Parathyroid adenoma (tissue), 2 donors: ENCODE results near the gene PLCXD3.

Experiments
- H2AFZ ChIP-seq: fragments of 300-600 bp; sonication (generic); one replicate; pipeline ENCODE4 v1.7.0; 2017; ENCODE audit warnings: antibody characterized with exemption, mild to moderate bottlenecking
- H3K27ac ChIP-seq: fragments of 300-600 bp; sonication (generic); one replicate; pipeline ENCODE4 v1.7.0; 2017
- H3K27me3 ChIP-seq: fragments of 300-600 bp; sonication (generic); one replicate; pipeline ENCODE4 v1.7.0; 2017; ENCODE audit warnings: low read length; ENCODE audit not compliant: control insufficient read depth, insufficient read depth
- H3K36me3 ChIP-seq: fragments of 300-600 bp; sonication (generic); one replicate; pipeline ENCODE4 v1.7.0; 2017; ENCODE audit warnings: low read length; ENCODE audit not compliant: control insufficient read depth, insufficient read depth
- H3K4me1 ChIP-seq: fragments of 300-600 bp; sonication (generic); one replicate; pipeline ENCODE4 v1.7.0; 2017; ENCODE audit warnings: control low read depth
- H3K4me2 ChIP-seq: fragments of 300-600 bp; sonication (generic); one replicate; pipeline ENCODE4 v1.7.0; 2017; ENCODE audit warnings: low read length
- H3K4me3 ChIP-seq: fragments of 300-600 bp; sonication (generic); one replicate; pipeline ENCODE4 v1.7.0; 2017; ENCODE audit warnings: low read depth, low read length
- H3K79me2 ChIP-seq: fragments of 300-600 bp; sonication (generic); one replicate; pipeline ENCODE4 v1.7.0; 2017; ENCODE audit warnings: control low read depth
- H3K9ac ChIP-seq: fragments of 300-600 bp; sonication (generic); one replicate; pipeline ENCODE4 v1.7.0; 2017; ENCODE audit warnings: mild to moderate bottlenecking
- H3K9me3 ChIP-seq: fragments of 300-600 bp; sonication (generic); one replicate; pipeline ENCODE4 v1.7.0; 2017; ENCODE audit warnings: low read length; ENCODE audit not compliant: control insufficient read depth
- CTCF ChIP-seq: fragments of 300-600 bp; sonication (generic); IDR thresholded peaks from one replicate; pipeline ENCODE4 v1.7.0; 2017; ENCODE audit warnings: antibody characterized with exemption, mild to moderate bottlenecking
- donor health status: primary hyperparathyroidism.

PLCXD3 gene

GRCh38 chr5:41349846-41350245 is 160.6 kb downstream of the PLCXD3 start:
- Histone ChIP-seq H3K9me3 (no peaks in the 10 kb centered on the region), H3K9ac (no peak overlapping the region), H3K79me2 (no peaks in the 10 kb centered on the region), H3K36me3 (no peaks in the 10 kb centered on the region), H3K27ac (no peak overlapping the region), H2AFZ (no peak overlapping the region), H3K27me3 (no peaks in the 10 kb centered on the region), H3K4me1 (no peaks in the 10 kb centered on the region), H3K4me2 (no peak overlapping the region), H3K4me3 (no peak overlapping the region)
- TF ChIP-seq CTCF: no peak

DNA sequence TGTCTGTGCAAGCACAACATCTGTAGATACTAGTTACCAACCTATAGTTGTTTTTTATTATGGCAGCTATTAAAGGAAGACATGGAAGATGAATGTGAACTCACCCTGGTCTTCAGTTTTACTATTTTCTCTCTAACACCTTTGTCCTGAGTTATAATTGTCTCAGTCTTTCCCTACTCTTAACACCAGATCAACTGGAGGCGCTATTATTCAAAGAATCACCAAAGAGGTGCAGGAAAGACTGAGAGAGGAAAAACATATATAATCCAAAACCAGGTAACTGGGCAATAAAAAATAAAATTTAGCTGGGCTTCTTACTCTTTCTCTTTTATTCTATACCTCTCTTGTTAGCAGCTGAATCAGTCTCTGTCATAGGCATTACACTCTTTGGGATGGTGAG is 162.8 kb downstream of the PLCXD3 start:
- H3K27ac ChIP-seq: no peak overlapping the region
- H3K9ac ChIP-seq: no peak overlapping the region
- no peaks in the 10 kb centered on the region for H3K79me2 ChIP-seq
- H3K36me3 ChIP-seq: no peaks in the 10 kb centered on the region
- H2AFZ ChIP-seq: no peak overlapping the region
- no peaks in the 10 kb centered on the region for H3K9me3 ChIP-seq
- no peaks in the 10 kb centered on the region for H3K27me3 ChIP-seq
- no peak overlapping the region for H3K4me2 ChIP-seq
- no peaks in the 10 kb centered on the region for H3K4me1 ChIP-seq
- no peak for TF ChIP-seq CTCF
- no peak overlapping the region for H3K4me3 ChIP-seq

GRCh38 chr5:41346609-41347008 is 163.8 kb downstream of the PLCXD3 start:
- H3K27ac ChIP-seq: no peak overlapping the region

GRCh38 chr5:41345295-41345694 is 165.1 kb downstream of the PLCXD3 start:
- no peak overlapping the region for H3K9ac ChIP-seq
- H3K4me1 ChIP-seq: no peaks in the 10 kb centered on the region
- H3K27me3 ChIP-seq: no peaks in the 10 kb centered on the region
- no peak overlapping the region for H3K27ac ChIP-seq
- no peak for TF ChIP-seq CTCF
- H3K4me3 ChIP-seq: no peak overlapping the region
- H3K36me3 ChIP-seq: no peaks in the 10 kb centered on the region
- no peaks in the 10 kb centered on the region for H3K79me2 ChIP-seq
- H2AFZ ChIP-seq: no peak overlapping the region
- H3K4me2 ChIP-seq: no peak overlapping the region
- H3K9me3 ChIP-seq: no peaks in the 10 kb centered on the region

More at GRCh38 chr5:41346609-41347008, 163.8 kb downstream of the PLCXD3 start:
- Histone ChIP-seq H3K4me2 (no peak overlapping the region), H3K4me3 (no peak overlapping the region), H2AFZ (no peak overlapping the region), H3K9ac (no peak overlapping the region), H3K4me1 (no peaks in the 10 kb centered on the region), H3K79me2 (no peaks in the 10 kb centered on the region), H3K36me3 (no peaks in the 10 kb centered on the region), H3K27me3 (no peaks in the 10 kb centered on the region), H3K9me3 (no peaks in the 10 kb centered on the region)
- no peak for TF ChIP-seq CTCF

DNA sequence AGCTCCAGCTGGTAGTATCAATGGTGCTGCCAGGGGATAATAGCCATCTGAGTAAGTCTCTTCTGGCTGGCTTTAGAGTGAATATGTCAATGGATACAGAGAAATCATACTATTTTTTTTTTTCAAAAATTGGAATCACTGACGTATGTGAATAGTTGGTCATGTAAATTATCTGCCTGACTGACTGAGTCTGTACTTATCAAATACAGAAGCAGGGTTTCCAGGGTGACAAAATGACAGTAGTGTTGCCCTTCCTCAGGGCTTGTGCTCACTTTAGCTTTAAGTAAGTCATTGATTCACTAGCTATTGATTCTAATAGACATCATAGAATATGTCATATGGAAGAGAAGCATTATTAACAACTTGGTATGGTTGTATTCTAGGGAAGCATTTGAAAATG is 171.1 kb downstream of the PLCXD3 start:
- Histone ChIP-seq H3K4me2 (no peak overlapping the region), H3K27me3 (no peaks in the 10 kb centered on the region), H3K27ac (no peak overlapping the region), H3K9ac (no peak overlapping the region), H3K4me3 (no peak overlapping the region), H3K36me3 (no peaks in the 10 kb centered on the region), H3K9me3 (no peaks in the 10 kb centered on the region), H2AFZ (no peak overlapping the region), H3K4me1 (no peaks in the 10 kb centered on the region), H3K79me2 (no peaks in the 10 kb centered on the region)
- no peak for TF ChIP-seq CTCF
